HCT116 (cell line): ENCODE data around the gene ARHGEF19. TPM values are rescaled to one million over a fixed set of nuclear protein-coding genes. Genes with fewer than 3 reads are reported as not detected.
A peak's percentile ranks its signal among the peaks of the same experiment; 100 is the strongest.

Source experiments
- ATAC-seq: fragments of 200-7000 bp; cut with Tn5 transposase; 2 replicates; pipeline ENCODE4 v1.9.1; 2020; ENCODE audit warnings: mild to moderate bottlenecking, moderate library complexity
- BruUV-seq: library from RNA; stranded (reverse); fragments of 400-500 nt; replicated peaks from 2 replicates; lab custom pipeline; 2021; lab: Mats Ljungman, UMichigan
- CTCF ChIA-PET: fragments of 300-600 bp; sonication (Branson Sonifier 250); formaldehyde crosslinking; loops from one replicate; lab custom pipeline; 2021; ENCODE audit warnings: antibody characterized with exemption; lab: Charles Lee
- POLR2A ChIA-PET: fragments of 300-600, 350-600 bp; sonication (Branson Sonifier 250); formaldehyde crosslinking; loops from one replicate; lab custom pipeline; 2021; ENCODE audit warnings: antibody characterized with exemption; lab: Charles Lee
- RAD21 ChIA-PET, 2 experiments: fragments of 300-600 bp; sonication (Branson Sonifier 250); formaldehyde crosslinking; loops; one replicate each; lab custom pipeline; 2023; ENCODE audit warnings: low total read pairs in 2 of 2; ENCODE audit not compliant: uncharacterized antibody in 2 of 2, unreplicated experiment in 2 of 2, low non-redundant PET in 1 of 2; lab: Charles Lee
- DNase-seq: peaks from one replicate; pipeline ENCODE4 v3.0.0-alpha.2; 2010; ENCODE audit warnings: low read depth, low spot score
- H2AFZ ChIP-seq: fragments of 200-600 bp; shearing (Covaris generic), sonication (generic); 2 replicates; pipeline ENCODE4 v1.6.1; 2017; ENCODE audit warnings: low read depth, mixed run types, mixed read lengths, antibody characterized with exemption, low read length; ENCODE audit not compliant: poor library complexity, severe bottlenecking
- H3K27ac ChIP-seq: 2 replicates; pipeline ENCODE4 v1.5.1; 2012; ENCODE audit warnings: low read depth, low read length
- H3K27me3 ChIP-seq: fragments of 200-600 bp; sonication (generic); 2 replicates; pipeline ENCODE4 v1.6.1; 2016; ENCODE audit warnings: mixed run types, low read length, mixed read lengths; ENCODE audit not compliant: insufficient read depth
- H3K36me3 ChIP-seq, 2 experiments: fragments of 200-500 bp in 1 of 2; fragments of 200-600 bp in 1 of 2; sonication (Bioruptor generic) in 1 of 2; sonication (generic) in 1 of 2; 2 replicates each; pipeline versions ENCODE4 v1.5.1 to v1.6.1; 2014 to 2016; ENCODE audit warnings: low read length in 2 of 2, inconsistent platforms in 1 of 2, mixed read lengths in 1 of 2, mixed run types in 1 of 2; ENCODE audit not compliant: insufficient read depth in 2 of 2, control insufficient read depth in 1 of 2
- H3K4me1 ChIP-seq, 2 experiments: fragments of 200-600 bp in 1 of 2; sonication (generic) in 1 of 2; 2 replicates each; pipeline versions ENCODE4 v1.5.1 to v1.6.1; 2012 to 2017; ENCODE audit warnings: low read length in 2 of 2, inconsistent platforms in 1 of 2, mild to moderate bottlenecking in 1 of 2, mixed read lengths in 1 of 2, mixed run types in 1 of 2, moderate library complexity in 1 of 2; ENCODE audit not compliant: insufficient read depth in 2 of 2, control insufficient read depth in 1 of 2
- H3K4me2 ChIP-seq: fragments of 200-600 bp; sonication (generic); 2 replicates; pipeline ENCODE4 v1.6.1; 2017; ENCODE audit warnings: mixed run types, low read length, mixed read lengths
- H3K4me3 ChIP-seq, 2 experiments: fragments of 200-600 bp in 1 of 2; sonication (generic) in 1 of 2; replicated peaks in 1 of 2; 2 replicates each; pipeline ENCODE4 v1.5.1; 2011 to 2016; ENCODE audit warnings: low read length in 2 of 2, control low read depth in 1 of 2, low read depth in 1 of 2, mild to moderate bottlenecking in 1 of 2, mixed read lengths in 1 of 2, mixed run types in 1 of 2
- H3K79me2 ChIP-seq: fragments of 200-600 bp; sonication (generic); 2 replicates; pipeline ENCODE4 v1.6.1; 2017; ENCODE audit warnings: mild to moderate bottlenecking, mixed run types, low read length, moderate library complexity, mixed read lengths; ENCODE audit not compliant: insufficient read depth
- H3K9ac ChIP-seq: fragments of 200-600 bp; sonication (generic); 2 replicates; pipeline ENCODE4 v1.6.1; 2016; ENCODE audit warnings: low read length, mixed read lengths
- H3K9me2 ChIP-seq: fragments of 200-600 bp; sonication (generic), shearing (Covaris generic); 2 replicates; pipeline ENCODE4 v1.6.1; 2017; ENCODE audit warnings: mixed run types, mild to moderate bottlenecking, moderate library complexity; ENCODE audit not compliant: insufficient read depth
- H3K9me3 ChIP-seq, 2 experiments: fragments of 200-500 bp in 1 of 2; fragments of 200-600 bp in 1 of 2; sonication (Bioruptor generic) in 1 of 2; sonication (generic) in 1 of 2; 2 replicates each; pipeline ENCODE4 v1.6.1; 2014 to 2017; ENCODE audit warnings: low read length in 2 of 2, mixed read lengths in 2 of 2, inconsistent platforms in 1 of 2, low read depth in 1 of 2, mild to moderate bottlenecking in 1 of 2, mixed run types in 1 of 2, moderate library complexity in 1 of 2; ENCODE audit not compliant: control insufficient read depth in 1 of 2, insufficient read depth in 1 of 2
- H4K20me1 ChIP-seq: fragments of 200-600 bp; sonication (generic), shearing (Covaris generic); 2 replicates; pipeline ENCODE4 v1.6.1; 2017; ENCODE audit warnings: mixed run types, mild to moderate bottlenecking, moderate library complexity; ENCODE audit not compliant: insufficient read depth
- POLR2A ChIP-seq: IDR thresholded peaks from 2 replicates; pipeline ENCODE4 v1.7.0; 2011; ENCODE audit warnings: borderline replicate concordance; ENCODE audit not compliant: insufficient read depth, insufficient read length; ENCODE audit errors: extremely low read depth
- POLR2AphosphoS5 ChIP-seq: IDR thresholded peaks from 2 replicates; pipeline ENCODE4 v1.6.1; 2011; ENCODE audit warnings: mild to moderate bottlenecking, low read depth, low read length, moderate library complexity
- REST ChIP-seq: IDR thresholded peaks from 2 replicates; pipeline ENCODE4 v1.6.1; 2012; ENCODE audit warnings: low read depth
- YY1 ChIP-seq: IDR thresholded peaks from 2 replicates; pipeline ENCODE4 v1.6.1; 2011; ENCODE audit warnings: low read length, low read depth, moderate library complexity, mild to moderate bottlenecking; ENCODE audit not compliant: insufficient replicate concordance; ENCODE audit errors: extremely low read depth
- ZFX ChIP-seq: fragments of 450-650 bp; IDR thresholded peaks from 2 replicates; pipeline ENCODE4 v1.6.1; 2017
- intact Hi-C: fragments of 100-400 bp; cut with micrococcal nuclease; formaldehyde crosslinking; loops from 2 replicates; pipeline ENCODE4 v1.10.0; 2022
- total RNA-seq: library from RNA; stranded (reverse); gene quantifications from one replicate; pipeline ENCODE4 v1.2.1, GENCODE V29; 2021; ENCODE audit not compliant: unreplicated experiment

ARHGEF19 gene
- total RNA-seq, 1 experiment from 2014 or later: 59.7 TPM

GRCh38 chr1:16207318-16208269 is 4.9 kb downstream of the ARHGEF19 start:
- intact Hi-C loops: loop anchor here (2.0 kb wide), 1 partner anchor 29 kb away; the partner anchor contains the start of gene CPLANE2
- Histone ChIP-seq H3K9me2 (no peaks in the 10 kb centered on the region), H3K4me1 (peaks cover 32 to 62% of the 10 kb centered on the region in 2 experiments), H3K27me3 (no peaks in the 10 kb centered on the region), H4K20me1 (no peaks in the 10 kb centered on the region), H3K4me2 (peak overlapping the region; percentile 95), H2AFZ (peak overlapping the region; percentile 9), H3K4me3 (peak overlapping the region; percentile 88 to 93), H3K36me3 (peaks cover 6 to 22% of the 10 kb centered on the region in 2 experiments; a peak in 1 of 4 replicates), H3K27ac (peak overlapping the region; percentile 91), H3K9ac (peak overlapping the region; percentile 90), H3K9me3 (no peaks in the 10 kb centered on the region), H3K79me2 (peaks cover 9% of the 10 kb centered on the region; the same call in 1 of the 2 replicates)
- RAD21 ChIA-PET: interaction anchor here (0.7 to 1.1 kb wide), 4 partner anchors 9 to 125 kb away, joined by 3 to 5 read pairs (median 4); partner anchors contain the start of gene CPLANE2 (in 1 of the 2)
- ATAC-seq (peak; percentile 53), DNase-seq (no peak)
- TF ChIP-seq YY1: peak; percentile 57
- no peak for TF ChIP-seq REST
- peak; percentile 67 for TF ChIP-seq ZFX
- TF ChIP-seq POLR2AphosphoS5: peak; percentile 65
- TF ChIP-seq POLR2A: peak; percentile 24
- BruUV-seq: TSS peak; percentile 80
- POLR2A ChIA-PET: interaction anchor here (0.6 to 3.4 kb wide), 12 partner anchors 9 to 700 kb away, joined by 3 to 34 read pairs (median 4); partner anchors contain the start of genes EPHA2 and FBXO42
- CTCF ChIA-PET: interaction anchor here (0.6 to 1.6 kb wide), 6 partner anchors 10 to 156 kb away, joined by 3 to 6 read pairs (median 4); no protein-coding TSS in a partner anchor
